SK-N-SH treated with all-trans-retinoic acid at 6 μM for 48 hours (cell line): ENCODE data around the gene VTI1A.

ENCODE experiments used
- ATAC-seq: fragments of 200-7000 bp; cut with Tn5 transposase; 3 replicates; pipeline ENCODE4 v1.9.1; 2020; ENCODE audit warnings: mild to moderate bottlenecking, moderate library complexity
- ARNTL ChIP-seq: fragments of 450-650 bp; formaldehyde crosslinking; IDR thresholded peaks from 2 replicates; pipeline ENCODE4 v1.5.0; 2020; ENCODE audit warnings: low read depth, mild to moderate bottlenecking, moderate library complexity, borderline replicate concordance
- BACH2 ChIP-seq: fragments of 250-450 bp; sonication (Bioruptor Pico); IDR thresholded peaks from 2 replicates; pipeline ENCODE4 v1.9.0; 2021; ENCODE audit warnings: mild to moderate bottlenecking, borderline replicate concordance
- CSDC2 ChIP-seq: fragments of 250-450 bp; sonication (Bioruptor Pico); IDR thresholded peaks from 2 replicates; pipeline ENCODE4 v1.5.0; 2020; ENCODE audit warnings: mild to moderate bottlenecking, moderate library complexity
- ESRRG ChIP-seq: fragments of 250-450 bp; sonication (Bioruptor Pico); IDR thresholded peaks from 2 replicates; pipeline ENCODE4 v1.6.1; 2021; ENCODE audit warnings: mild to moderate bottlenecking
- GLIS3 ChIP-seq: fragments of 250-450 bp; sonication (Bioruptor Pico); IDR thresholded peaks from 2 replicates; pipeline ENCODE4 v1.5.0; 2020; ENCODE audit warnings: mild to moderate bottlenecking, moderate library complexity
- ISL1 ChIP-seq: fragments of 250-450 bp; sonication (Bioruptor Pico); IDR thresholded peaks from 2 replicates; pipeline ENCODE4 v2.1.2; 2022; ENCODE audit warnings: mild to moderate bottlenecking, moderate library complexity
- OSR1 ChIP-seq: fragments of 250-450 bp; sonication (Bioruptor Pico); IDR thresholded peaks from 2 replicates; pipeline ENCODE4 v1.8.0; 2022; ENCODE audit warnings: moderate library complexity, mild to moderate bottlenecking, inconsistent platforms
- PPARA ChIP-seq: fragments of 250-450 bp; sonication (Bioruptor Pico); IDR thresholded peaks from 2 replicates; pipeline ENCODE4 v1.5.0; 2020; ENCODE audit warnings: mild to moderate bottlenecking, borderline replicate concordance
- RARB ChIP-seq: fragments of 250-450 bp; sonication (Bioruptor Pico); IDR thresholded peaks from 2 replicates; pipeline ENCODE4 v1.8.0; 2021; ENCODE audit warnings: mild to moderate bottlenecking, moderate library complexity
- SNAI2 ChIP-seq: fragments of 250-450 bp; sonication (Bioruptor Pico); IDR thresholded peaks from 2 replicates; pipeline ENCODE4 v1.5.0; 2020; ENCODE audit warnings: mild to moderate bottlenecking, moderate library complexity
- TCF4 ChIP-seq: fragments of 250-450 bp; sonication (Bioruptor Pico); IDR thresholded peaks from 2 replicates; pipeline ENCODE4 v1.8.0; 2021; ENCODE audit warnings: mild to moderate bottlenecking, moderate library complexity, borderline replicate concordance
- TOX ChIP-seq: fragments of 250-450 bp; sonication (Bioruptor Pico); IDR thresholded peaks from 2 replicates; pipeline ENCODE4 v1.8.0; 2021; ENCODE audit warnings: mild to moderate bottlenecking, moderate library complexity, borderline replicate concordance
- ZC3H10 ChIP-seq: fragments of 250-450 bp; sonication (Bioruptor Pico); IDR thresholded peaks from 2 replicates; pipeline ENCODE4 v1.5.1; 2021; ENCODE audit warnings: mild to moderate bottlenecking, moderate library complexity
- ZFP3 ChIP-seq: fragments of 250-450 bp; sonication (Bioruptor Pico); IDR thresholded peaks from 2 replicates; pipeline ENCODE4 v1.5.0; 2020; ENCODE audit warnings: mild to moderate bottlenecking, moderate library complexity
- ZFP30 ChIP-seq: fragments of 450-650 bp; formaldehyde crosslinking; IDR thresholded peaks from 2 replicates; pipeline ENCODE4 v1.5.0; 2022; ENCODE audit warnings: mild to moderate bottlenecking, moderate library complexity
- ZNF565 ChIP-seq: fragments of 450-650 bp; formaldehyde crosslinking; conservative IDR thresholded peaks from 2 replicates; pipeline ENCODE4 v1.5.0; 2020; ENCODE audit warnings: low read depth, mild to moderate bottlenecking, moderate library complexity
- ZNF70 ChIP-seq: fragments of 450-650 bp; formaldehyde crosslinking; IDR thresholded peaks from 2 replicates; pipeline ENCODE4 v1.5.0; 2020; ENCODE audit warnings: mild to moderate bottlenecking, moderate library complexity
- ZNF8 ChIP-seq: fragments of 450-650 bp; formaldehyde crosslinking; IDR thresholded peaks from 2 replicates; pipeline ENCODE4 v1.5.0; 2020; ENCODE audit warnings: mild to moderate bottlenecking, moderate library complexity
- TF ChIP-seq, protein P1 (sequence below): fragments of 250-450 bp; sonication (Bioruptor Pico); IDR thresholded peaks from 2 replicates; pipeline ENCODE4 v1.8.0; 2021; ENCODE audit warnings: low read depth, mild to moderate bottlenecking, moderate library complexity, borderline replicate concordance
- TF ChIP-seq, protein P2 (sequence below): fragments of 250-450 bp; sonication (Bioruptor Pico); IDR thresholded peaks from 2 replicates; pipeline ENCODE4 v1.5.1; 2021; ENCODE audit warnings: mild to moderate bottlenecking, moderate library complexity
- TF ChIP-seq, protein P3 (sequence below): fragments of 250-450 bp; sonication (Bioruptor Pico); IDR thresholded peaks from 2 replicates; pipeline ENCODE4 v1.5.1; 2020; ENCODE audit warnings: low read depth, mild to moderate bottlenecking, moderate library complexity

Gene VTI1A

DNA sequence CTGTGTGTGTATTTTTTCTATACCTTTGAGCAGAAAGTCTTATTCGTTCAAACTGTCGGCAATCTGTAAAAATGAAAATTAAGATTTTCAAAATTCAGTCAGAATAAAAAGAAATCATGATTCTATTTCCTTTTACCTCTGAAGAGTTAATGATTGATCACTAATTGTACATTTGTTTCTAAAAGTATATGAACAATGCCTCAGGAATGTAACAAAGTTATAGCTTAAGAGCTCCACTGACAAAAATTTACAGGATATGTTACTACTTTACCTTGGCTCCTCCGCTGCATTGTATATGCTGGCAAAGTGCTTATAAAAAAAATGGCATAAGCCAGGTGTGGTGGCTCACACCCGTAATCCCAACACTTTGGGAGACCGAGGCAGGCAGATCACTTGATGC lies 225.7 kb downstream of the VTI1A start:
- no peak for ATAC-seq
- TF ChIP-seq PPARA (CRISPR knock-in tag) (no peak), SNAI2 (CRISPR knock-in tag) (no peak), GLIS3 (no peak), OSR1 (CRISPR knock-in tag) (no peak), ZC3H10 (CRISPR knock-in tag) (no peak), ZFP30 (CRISPR knock-in tag) (no peak), ARNTL (CRISPR knock-in tag) (no peak), ZNF8 (CRISPR knock-in tag) (no peak), RARB (CRISPR knock-in tag) (no peak), ISL1 (CRISPR knock-in tag) (no peak), TOX (CRISPR knock-in tag) (no peak), TCF4 (no peak), ESRRG (CRISPR knock-in tag) (no peak), CSDC2 (no peak)
- TF ChIP-seq, protein P1, sequence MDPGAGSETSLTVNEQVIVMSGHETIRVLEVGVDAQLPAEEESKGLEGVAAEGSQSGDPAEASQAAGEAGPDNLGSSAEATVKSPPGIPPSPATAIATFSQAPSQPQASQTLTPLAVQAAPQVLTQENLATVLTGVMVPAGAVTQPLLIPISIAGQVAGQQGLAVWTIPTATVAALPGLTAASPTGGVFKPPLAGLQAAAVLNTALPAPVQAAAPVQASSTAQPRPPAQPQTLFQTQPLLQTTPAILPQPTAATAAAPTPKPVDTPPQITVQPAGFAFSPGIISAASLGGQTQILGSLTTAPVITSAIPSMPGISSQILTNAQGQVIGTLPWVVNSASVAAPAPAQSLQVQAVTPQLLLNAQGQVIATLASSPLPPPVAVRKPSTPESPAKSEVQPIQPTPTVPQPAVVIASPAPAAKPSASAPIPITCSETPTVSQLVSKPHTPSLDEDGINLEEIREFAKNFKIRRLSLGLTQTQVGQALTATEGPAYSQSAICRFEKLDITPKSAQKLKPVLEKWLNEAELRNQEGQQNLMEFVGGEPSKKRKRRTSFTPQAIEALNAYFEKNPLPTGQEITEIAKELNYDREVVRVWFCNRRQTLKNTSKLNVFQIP: no peak
- TF ChIP-seq, protein P2, sequence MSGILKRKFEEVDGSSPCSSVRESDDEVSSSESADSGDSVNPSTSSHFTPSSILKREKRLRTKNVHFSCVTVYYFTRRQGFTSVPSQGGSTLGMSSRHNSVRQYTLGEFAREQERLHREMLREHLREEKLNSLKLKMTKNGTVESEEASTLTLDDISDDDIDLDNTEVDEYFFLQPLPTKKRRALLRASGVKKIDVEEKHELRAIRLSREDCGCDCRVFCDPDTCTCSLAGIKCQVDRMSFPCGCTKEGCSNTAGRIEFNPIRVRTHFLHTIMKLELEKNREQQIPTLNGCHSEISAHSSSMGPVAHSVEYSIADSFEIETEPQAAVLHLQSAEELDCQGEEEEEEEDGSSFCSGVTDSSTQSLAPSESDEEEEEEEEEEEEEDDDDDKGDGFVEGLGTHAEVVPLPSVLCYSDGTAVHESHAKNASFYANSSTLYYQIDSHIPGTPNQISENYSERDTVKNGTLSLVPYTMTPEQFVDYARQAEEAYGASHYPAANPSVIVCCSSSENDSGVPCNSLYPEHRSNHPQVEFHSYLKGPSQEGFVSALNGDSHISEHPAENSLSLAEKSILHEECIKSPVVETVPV (CRISPR knock-in tag): no peak
- TF ChIP-seq, protein P3, sequence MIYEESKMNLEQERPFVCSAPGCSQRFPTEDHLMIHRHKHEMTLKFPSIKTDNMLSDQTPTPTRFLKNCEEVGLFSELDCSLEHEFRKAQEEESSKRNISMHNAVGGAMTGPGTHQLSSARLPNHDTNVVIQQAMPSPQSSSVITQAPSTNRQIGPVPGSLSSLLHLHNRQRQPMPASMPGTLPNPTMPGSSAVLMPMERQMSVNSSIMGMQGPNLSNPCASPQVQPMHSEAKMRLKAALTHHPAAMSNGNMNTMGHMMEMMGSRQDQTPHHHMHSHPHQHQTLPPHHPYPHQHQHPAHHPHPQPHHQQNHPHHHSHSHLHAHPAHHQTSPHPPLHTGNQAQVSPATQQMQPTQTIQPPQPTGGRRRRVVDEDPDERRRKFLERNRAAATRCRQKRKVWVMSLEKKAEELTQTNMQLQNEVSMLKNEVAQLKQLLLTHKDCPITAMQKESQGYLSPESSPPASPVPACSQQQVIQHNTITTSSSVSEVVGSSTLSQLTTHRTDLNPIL (CRISPR knock-in tag): no peak
- TF ChIP-seq, all 23 proteins: peak for 0

DNA sequence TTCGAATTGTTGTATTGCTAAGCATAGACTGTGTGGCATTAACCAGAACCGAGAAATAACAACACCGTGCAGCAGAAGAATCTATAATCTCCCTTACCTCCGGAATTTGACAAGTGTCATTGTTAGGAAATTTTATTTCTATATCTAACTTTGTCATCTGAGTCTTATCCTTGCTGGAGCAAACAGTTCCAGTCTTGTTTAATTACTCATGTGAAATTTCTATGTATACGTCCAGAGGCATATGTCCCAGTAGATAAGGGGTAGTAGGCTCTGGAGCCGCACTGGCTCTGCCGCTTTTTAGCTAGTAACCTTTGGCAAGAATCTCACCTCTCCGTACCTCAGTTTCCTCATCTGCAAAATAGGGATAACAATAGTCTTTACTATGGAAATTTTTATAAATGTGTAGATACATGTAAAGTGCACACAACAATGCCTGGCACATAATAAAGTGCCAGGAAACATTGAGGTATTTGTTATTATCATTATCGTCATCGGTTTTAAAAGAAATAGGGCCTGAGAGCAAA lies 228.6 kb downstream of the VTI1A start:
- TF ChIP-seq ISL1 (CRISPR knock-in tag) (no peak), RARB (CRISPR knock-in tag) (no peak), PPARA (CRISPR knock-in tag) (no peak), ARNTL (CRISPR knock-in tag) (no peak), OSR1 (CRISPR knock-in tag) (no peak), ZNF8 (CRISPR knock-in tag) (no peak)
- TF ChIP-seq, protein P1: no peak
- TF ChIP-seq, protein P3 (CRISPR knock-in tag): no peak
- no peak for ATAC-seq

DNA sequence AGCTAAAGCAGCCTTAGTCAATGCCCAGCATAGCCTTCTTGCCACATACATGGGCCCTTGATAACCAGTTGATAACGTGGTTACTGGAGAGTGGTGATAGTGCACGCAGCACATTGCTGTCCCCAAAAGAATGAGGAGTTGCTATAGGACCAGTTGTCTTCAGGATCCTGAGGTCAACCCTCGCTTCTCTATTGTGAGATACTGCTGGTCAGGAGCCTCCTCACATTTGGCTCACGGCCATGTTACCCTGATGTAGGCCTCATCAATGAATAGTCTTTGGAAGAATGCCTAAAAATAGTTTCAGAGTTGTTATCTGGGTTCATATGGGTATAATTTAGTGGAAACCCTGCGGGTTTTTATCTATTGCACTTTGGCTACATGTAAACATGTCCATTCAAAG lies 230.7 kb downstream of the VTI1A start:
- ATAC-seq: no peak
- no peak for TF ChIP-seq SNAI2 (CRISPR knock-in tag)
- peak; percentile 22; the same call in 1 of the 2 replicates for TF ChIP-seq ISL1 (CRISPR knock-in tag)
- no peak for TF ChIP-seq ZNF565 (CRISPR knock-in tag)

DNA sequence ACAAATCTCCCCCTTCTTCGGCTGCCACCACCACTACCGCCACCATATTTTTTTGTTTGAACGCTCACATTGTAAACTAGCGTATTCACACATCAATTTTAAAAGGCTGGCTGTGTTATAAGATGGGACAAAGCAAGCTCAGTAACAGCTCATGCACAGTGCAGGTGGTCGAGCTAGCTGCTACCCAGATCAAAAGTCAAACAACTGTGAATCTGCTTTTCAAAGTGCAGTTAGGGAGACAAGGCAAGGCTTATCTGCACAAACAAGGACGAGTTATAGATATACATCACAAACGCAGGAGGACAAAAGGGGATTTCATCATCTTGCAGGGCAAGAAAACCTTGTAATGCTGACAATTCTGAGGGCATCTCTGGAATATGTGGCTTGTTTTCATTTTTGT lies 231.6 kb downstream of the VTI1A start:
- no peak for ATAC-seq
- TF ChIP-seq ZFP30 (CRISPR knock-in tag) (no peak), ZNF70 (no peak), ZC3H10 (CRISPR knock-in tag) (no peak)

DNA sequence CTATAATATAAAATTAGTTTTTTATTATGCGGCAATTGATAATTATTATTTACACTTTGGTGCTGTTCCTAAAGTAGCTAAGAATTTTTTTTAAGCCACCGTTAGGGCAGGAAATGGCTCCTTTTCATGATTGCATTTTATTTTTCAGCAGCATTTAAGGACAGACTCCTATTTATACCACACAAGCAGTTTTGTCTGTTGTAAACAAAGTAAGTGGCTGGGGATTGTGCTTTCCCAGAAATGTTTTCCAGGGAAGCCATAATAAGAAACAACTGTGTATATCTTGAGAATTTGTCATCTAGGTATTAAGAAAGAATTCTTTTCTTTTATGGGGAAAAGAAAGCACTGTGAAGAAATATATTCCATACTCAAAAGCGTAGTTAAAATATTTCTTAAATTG lies 232.0 kb downstream of the VTI1A start:
- no peak for ATAC-seq
- peak; percentile 81 for TF ChIP-seq ZFP3
- TF ChIP-seq BACH2 (CRISPR knock-in tag): no peak
